ENCODE measurements around the gene FIP1L1.

- TF ChIP-seq CTCF (IDR thresholded peaks at IDR 0.05 in 8 of 11, conservative IDR thresholded peaks at IDR 0.05 in 3 of 11) (no peak), POLR2A (IDR thresholded peaks at IDR 0.05) (no peak), POLR2AphosphoS5 (IDR thresholded peaks at IDR 0.05) (no peak)
Observed at GRCh38 chr4:53490161-53490956, 112.9 kb downstream of the FIP1L1 start.
